HG02840 (cell line): ENCODE results near the gene FRS3.

Experiments
- ATAC-seq: cut with Tn5 transposase; IDR thresholded peaks from one replicate; pipeline ENCODE4 v1.9.1; 2021; ENCODE audit warnings: mild to moderate bottlenecking, moderate library complexity, moderate number of reproducible peaks; ENCODE audit not compliant: unreplicated experiment, low FRiP score

FRS3 gene

DNA sequence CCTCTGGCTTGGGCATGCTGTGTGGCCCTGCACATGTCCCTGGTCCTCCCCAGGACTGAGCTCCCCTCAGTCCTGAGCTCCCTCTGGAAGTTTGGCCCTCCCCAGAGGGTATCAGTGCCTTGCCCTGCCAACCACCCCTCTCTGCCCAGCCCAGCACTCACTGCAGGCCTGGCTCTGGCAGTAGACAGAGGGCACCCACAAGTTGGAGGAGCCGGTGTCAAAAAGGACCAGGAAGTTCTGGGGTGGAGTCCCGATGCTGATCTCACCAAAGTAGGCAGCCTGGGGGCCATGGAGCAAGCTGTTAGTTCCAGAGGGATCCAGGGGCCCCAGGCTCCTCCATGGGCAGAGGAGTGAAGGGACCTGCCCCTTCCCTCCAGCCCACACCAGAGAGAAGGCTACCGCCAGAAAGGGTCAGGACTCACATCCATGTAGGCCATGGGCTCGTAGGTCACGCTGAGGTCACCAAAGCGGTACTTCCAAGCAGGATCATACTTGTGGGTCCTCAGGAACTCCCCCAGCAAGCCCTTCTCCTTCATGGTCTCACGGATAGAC lies 35.4 kb downstream of the FRS3 start:
- no peak for ATAC-seq

DNA sequence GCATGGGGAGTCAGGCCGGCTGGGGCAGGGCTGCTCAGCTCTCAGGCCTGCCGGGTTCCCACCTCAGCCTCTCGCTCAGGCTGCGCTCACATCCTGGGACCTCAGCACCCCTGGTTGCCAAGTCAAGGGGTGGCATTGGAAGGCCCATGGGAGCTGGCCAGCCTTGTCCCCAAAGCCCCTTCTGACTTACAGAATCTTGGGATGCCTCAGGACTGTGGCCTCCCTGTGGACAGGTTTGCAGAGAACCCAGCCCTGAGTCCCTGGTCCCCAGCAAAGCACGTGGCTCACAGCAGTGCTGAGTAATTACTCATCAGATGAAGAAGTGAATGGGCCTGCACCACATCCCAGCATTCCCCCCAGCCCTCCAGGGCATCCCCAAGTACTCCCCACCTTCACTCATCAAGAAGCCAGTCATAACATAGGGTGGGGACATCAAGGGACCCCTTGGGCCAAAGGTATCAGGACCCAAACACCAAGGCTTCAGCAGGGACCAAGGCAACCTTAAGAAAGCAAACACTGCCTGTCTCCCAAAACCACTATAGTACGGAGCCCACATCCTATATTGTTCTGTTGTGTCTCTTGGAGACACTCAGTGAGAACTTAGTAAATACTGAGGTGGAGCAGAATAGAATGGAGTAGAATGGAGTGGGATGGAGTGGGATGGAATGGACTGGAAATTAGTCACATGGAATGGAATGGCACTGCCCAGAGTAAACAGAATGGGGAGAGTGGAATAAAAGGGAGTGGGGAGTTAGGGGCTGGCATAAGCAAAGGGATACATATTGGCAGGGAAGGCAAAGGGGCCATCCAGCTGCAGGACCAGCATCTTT lies 36.1 kb downstream of the FRS3 start:
- ATAC-seq: no peak

DNA sequence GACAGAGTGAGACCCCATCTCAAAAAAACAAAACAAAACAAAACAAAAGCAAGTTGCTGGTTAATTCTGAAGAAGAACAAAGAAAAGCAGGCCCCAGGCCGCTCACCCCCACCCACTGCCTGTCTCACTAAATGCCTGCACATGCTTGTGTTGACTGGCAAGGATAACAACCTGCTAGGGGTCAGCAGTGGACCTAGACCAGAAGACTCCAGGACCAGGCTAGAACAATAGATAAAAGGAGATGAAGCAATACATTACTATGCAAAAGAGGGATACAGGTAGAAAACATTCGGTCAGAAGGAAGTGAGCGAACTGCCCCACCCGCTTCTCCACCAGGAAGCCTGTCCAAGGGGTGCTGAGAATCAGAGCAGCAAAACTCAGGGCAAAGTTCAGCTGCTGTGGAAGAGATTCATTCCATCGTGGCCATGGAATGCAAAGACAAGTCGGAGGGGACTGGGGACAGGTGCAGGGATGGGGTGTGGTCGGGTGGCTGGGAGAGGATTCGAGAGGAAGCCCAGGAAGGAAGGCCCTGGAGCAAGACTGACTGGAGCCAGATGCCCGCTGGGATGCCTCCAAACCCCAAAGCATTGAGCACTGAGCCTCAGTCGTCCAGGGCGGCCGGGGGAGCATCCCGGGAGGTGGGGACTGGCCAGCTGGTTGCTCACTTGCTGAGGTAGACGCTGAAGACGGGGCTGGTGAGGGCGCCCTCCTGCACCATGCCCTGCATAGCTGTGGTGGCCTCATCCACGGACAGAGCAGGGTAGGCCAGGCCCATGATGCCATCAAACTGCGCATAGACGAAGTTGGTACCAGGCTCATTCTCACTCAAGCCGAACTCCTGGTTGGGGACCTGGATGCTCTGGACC lies 37.8 kb downstream of the FRS3 start:
- no peak for ATAC-seq

DNA sequence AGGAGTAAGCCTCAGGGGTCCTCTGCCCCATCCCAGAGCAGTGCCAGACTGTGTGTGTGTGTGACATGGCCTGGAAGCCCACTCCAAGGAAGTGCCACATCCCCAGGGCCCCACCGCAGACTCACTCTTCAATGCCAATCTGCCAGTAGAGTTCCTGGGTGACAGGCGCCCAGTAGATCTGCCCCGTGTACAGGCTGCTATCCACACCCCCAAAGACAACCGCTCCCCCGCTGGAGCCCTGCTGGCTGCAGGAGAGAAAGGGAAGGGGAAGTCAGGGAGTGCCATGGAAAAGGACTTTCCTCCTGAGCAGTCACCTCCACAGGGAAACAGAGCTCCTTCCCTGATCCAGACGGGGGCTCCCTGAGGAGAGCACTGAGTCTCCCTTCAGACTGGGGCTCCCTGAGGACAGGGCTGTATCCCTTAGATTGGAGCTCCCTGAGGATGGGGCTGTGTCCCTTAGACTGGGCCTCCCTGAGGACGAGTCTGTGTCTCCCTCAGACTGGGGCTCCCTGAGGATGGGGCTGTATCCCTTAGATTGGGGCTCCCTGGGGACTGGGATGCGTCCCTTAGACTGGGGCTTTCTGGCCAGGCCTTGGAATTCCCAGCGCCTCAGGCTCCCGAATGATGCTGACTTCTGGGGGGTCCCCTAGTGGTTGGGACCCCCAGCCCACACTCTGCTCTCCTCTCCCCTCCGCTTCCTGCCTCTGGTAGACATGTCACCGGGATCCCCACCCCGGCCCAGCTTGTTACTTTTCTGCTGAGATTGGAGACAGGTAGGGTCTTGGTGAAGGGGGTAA lies 39.1 kb downstream of the FRS3 start:
- no peak for ATAC-seq

DNA sequence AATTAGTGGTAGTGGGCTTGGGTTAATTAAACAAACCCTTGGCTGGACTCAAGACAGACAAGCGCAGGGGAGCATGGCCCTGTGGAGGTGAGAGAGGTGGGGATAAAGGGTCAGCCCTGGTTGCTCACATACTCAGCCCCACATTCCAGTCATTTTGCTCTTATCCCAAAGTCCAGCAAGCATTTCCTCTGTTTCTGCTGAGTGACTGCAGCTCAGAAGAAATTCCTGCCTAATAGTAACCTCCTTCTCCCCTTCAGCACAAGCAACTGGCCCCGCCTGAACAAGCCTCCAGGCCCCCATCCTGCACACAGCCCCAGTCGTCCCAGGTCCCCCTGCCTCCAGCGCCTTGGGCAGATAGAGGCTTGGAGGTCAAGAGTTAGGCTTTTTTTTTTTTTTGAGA lies 40.7 kb downstream of the FRS3 start:
- ATAC-seq: no peak

DNA sequence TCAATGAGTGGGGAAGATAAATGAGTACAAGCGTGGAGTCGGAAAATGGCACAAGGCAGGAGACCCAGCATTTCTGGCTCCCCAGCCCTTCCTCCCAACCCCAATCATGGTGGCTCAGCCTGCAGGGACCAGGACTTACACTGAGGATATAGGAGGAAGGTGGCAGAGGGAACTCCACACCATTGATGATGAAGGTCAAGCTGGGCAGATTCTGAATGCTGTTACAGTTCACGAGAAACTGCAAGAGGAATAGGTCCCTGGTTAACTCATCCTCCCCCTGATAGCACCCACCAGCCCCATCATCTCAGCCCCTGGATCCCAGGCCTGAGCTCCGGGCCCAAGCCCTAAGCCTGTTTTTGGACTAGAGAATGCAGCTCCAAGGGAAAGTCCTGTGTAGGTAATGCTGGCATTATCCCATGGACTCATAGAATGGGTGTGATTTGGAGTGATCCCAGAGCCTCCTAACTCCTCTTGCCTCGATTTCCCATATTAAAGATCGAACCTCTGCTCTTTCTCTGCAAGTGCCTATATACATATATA lies 42.0 kb downstream of the FRS3 start:
- no peak for ATAC-seq

DNA sequence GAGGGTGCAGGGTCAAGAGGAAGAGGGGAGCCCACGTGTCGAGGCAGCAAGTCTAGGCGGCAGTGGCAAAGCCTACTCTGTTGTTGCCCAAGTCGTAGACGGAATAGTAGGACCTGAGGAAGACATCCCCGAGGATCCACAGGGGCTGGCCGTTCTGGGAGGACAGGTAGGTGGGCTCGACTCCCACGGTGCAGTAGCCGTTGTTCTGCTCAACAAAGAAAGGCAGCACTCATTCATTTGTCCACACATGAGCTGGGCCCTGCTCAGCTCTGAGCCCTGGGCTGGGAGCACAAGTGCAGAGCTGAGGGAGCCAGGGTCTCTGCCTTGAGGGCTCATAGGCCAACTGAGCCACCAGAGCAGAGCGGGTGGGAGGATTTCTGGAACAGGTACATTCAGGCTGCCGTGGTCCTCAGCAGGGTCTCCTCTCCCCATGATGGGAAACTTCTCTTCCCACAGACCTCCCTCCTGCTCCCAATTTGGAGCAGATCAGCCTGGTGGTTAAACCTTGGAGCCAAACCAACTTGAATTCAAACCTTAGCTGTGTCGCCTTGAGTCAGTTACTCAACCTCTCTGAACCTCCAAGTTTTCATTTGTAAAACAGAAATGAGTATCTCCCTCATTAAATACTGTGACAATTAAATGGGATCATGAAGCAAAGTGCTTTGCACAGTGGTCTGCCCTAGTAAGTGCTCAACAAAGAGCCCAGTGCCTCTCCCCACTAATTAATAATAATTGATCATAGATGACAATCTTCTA lies 42.7 kb downstream of the FRS3 start:
- ATAC-seq: no peak

DNA sequence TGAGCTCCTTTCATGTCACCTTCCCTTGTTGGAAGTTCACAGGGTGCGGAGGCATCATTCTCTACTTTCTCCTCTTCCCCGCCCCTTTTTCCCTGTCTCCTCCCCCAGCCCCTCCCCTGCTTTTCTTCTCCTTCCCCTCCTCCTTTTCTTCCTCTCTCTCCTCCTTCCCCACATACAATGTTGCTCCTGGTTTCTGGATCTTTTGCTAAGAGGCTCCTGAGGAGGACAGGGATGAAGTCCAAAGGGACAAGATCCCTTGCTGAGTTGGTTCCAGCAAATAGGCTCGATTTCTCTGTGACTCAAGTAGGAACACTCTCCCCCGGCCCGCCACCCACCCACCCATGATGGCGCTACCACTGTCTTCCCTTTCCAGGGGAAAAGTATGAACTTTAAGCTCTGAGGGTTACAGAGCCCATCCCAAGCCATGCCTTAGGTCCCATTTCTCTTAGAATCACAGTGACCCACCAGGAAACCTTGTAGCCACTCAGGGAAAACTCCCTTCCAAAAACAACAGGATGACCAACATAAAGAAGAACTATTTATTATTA lies 43.4 kb downstream of the FRS3 start:
- ATAC-seq: no peak

DNA sequence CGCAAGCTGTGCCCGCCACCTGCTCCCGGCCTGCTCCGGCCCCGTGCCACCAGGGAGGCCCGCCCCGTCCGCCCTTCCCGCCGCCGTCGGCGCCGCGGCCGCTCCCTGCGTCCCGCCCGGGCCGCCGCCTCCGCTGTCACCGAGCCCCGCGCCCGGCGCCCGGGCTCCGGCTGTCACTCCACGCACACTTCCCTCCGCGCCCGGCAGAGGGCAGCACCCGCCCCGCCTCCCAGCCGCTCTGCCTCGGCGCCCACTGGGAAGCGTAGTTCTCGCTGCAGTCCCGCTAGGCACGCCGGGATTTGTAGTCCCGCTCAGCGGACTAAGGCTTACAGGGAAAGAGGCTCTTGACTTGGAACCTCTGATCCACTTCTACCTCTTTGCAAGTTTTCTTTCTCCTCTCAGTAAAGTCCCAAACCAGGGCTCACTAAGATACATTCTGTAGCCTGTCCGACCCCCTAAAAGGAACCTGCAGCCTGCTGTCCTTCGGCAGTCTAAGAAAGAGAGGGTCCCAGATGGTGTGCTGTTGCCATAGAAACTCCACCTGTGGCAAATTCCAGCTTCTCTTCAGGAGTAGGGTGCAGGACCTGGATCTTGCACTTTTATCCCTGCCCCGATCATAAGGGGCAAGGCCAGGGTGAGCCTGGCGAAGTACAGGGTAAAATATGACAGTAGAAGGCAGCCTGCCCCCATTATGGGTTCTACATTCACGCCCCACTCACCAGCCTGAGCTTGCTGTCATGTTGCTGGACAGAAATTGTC lies 44.1 kb downstream of the FRS3 start, which contains the start of gene TFEB:
Gene TFEB, minus strand, starts transcription at position 182 of the 759 bp plus-strand sequence. CDS start 44,395 bp downstream, outside the sequence.
- peak; percentile 46 for ATAC-seq

DNA sequence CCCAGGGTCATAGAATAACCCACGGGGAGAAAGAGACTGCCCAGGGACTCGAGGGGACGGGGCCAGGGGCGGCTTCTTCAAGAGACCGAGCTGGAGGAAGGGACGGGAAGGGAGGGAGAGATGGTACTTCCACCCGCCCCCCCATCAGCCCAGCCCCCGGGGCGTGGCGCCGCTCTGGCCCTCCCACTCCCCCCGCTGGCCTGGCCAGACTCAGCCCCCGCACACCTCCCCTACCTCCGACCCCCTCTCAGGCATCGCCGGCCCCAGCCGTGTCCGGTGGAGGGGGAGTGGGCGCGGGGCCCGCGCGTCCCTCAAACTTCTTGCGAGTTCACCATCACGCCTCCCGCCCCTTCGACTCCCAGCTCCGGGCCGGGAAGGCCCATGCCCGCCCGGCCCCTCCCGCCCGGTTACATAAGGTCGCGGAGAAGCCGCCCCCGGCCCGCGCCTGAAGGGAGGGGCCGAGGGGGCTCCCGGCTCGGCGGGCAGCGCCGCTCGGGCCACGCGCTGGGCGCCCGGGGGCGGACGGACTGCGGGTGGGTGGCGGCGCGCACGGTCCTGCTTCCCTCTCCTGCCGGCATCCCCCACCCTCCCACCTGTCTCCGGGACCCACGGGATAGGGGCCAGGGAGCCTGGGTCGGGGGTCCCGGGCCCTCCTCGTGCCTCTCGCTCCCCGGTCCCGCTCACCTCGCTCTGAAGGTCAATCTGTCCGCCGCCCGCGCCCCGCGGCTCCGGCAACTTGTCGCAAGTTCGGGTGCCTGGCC lies 44.9 kb downstream of the FRS3 start:
- peak; percentile 30 for ATAC-seq

DNA sequence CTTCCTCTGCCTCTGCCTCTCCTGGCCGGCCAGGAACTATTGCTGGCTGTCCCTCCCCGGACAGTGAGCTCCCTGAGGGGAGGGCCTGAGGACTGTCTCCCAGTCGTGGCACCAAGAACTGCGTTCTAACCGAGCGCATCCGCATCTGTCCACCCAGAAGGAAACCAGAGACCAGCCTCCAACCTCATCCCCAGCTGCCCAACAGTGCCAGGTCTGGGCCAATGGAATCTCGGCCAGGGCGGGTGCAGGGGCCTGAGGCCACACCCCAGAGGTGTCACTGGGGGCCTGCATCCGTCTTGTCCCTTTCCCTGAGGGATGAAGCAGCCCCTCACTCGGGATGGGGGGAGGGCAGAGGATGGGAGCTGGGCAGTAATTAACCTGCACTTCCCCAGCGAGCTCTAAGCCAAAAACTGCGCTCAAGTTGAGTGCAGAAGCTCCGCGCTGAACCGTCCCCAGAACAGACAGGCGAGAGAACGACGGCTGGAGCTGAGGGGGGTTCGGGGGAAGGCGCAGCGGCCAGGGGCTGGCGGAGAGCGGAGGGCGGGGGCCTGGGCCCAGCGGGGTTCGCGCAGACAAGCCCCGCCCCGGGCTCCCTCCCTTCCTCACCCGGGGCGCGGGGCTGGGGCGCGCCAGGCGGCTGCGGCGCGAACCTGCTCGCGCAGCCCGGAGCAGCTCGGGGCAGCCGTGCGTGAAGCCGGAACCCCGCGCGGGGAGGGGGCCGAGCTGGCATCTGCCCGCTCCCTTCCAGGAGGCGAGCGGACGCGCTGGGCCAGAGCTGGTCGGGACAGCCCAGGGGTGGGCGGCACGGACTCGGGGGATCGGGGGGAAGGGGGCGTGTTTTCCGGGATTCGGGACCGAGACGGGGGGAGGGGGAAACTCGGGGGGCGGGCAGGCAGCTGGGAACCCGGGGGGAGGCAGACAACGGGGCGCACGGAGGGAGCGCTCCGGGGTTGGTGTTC lies 45.7 kb downstream of the FRS3 start:
- peak; percentile 40 for ATAC-seq

DNA sequence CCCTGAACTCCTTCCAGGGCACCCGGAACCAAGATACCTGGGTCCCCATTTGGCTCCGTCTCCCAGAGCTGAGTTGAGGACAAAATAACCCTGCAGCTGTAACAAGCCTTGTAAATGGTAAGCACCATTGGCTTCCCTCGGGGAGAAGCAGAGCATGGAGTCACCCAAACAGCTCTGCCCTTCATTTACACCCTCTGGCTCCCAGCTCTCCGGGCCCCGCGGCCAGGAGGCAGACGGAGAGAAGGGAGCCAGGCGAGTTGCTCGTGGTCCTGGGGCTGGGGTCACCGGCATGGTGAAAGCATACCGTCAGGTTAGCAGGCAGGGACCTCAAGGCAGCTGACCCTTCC lies 46.4 kb downstream of the FRS3 start:
- ATAC-seq: no peak

DNA sequence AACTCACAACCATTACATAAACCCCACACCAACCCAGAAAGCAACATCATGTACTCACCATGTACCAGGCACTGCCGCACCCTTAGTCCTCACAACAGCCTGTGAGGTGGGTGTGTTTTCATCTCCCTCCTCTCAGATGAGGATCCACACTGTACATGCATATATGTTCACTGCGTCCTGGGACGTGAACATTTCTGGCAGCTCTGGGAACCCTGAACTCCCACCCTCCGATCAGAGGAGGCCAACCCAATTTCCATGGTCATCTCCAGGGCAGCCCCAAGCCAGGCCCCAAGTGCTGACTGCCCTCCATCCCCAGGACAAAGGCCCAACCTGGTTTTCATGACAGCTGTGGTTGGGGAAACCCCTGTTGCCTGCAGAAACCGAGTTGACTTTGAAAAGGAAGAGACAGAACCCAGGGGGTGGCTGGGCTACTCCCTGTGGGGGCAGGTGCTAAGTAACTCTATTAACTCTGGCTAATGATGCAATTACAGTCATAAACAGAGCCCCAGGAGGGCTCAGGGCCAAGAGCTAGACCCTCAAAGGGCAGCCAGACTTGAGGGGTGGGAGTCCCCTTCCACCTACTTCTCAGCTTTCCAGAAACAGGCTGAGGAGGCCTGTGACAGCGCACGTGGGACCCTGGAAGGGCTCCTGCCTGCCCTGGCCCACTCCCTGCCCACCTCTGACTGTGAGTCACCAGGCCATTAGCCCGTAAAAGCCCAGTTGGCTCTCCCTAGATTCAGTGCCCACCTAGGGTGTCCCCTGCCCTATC lies 46.9 kb downstream of the FRS3 start:
- peak; percentile 32 for ATAC-seq

DNA sequence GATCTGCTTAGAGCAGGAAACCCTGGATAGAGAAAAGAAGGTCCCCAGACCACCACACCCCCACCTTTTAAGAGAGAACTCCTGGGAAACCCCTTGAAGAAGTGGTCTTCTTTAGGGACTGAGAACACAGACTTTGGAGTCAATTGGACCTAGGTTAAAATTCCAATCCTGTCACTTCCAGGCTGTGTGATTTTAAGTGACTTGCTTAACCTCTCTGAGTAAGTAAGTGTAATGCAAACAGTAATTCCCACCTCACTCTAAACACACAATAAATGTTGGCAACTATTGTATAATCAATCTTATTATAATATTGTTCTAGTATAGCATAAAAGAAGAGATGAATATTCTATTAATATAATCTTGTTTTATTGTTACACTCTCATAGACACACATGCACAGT lies 47.6 kb downstream of the FRS3 start:
- ATAC-seq: no peak

DNA sequence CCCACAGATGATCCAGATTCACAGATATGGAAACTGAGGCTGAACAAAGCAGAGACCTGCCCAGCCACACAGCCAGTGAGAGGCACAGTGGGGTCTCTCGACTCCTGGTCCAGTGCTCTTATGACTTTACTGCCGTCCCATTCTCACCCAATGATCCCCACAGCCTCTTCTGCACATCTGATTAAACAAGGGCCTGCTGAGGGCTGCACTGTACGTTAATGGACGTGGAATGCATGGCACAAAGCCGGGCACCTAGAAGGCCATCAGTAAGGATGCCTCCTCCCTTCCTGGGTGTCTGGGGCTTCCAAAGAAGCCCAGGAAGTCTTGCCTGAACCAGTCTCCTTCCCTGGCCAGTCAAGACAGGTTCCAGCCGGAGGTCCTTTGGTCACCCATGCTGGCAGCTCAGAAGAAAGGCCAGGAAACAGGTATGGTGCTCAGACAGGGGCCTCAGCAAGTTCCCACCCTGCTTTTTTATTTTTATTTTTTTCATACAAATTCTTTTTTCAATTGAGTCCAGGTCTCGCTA lies 48.1 kb downstream of the FRS3 start:
- ATAC-seq: no peak
